Parathyroid adenoma (tissue), 2 donors: ENCODE measurements around the gene ITIH5.
"Not testable (repeated sequence)": the region's sequence is repeated elsewhere in the genome, so short reads cannot be mapped to it uniquely, and the experiment has no call there.

Source experiments
- H2AFZ ChIP-seq: fragments of 300-600 bp; sonication (generic); one replicate; pipeline ENCODE4 v1.7.0; 2017; ENCODE audit warnings: antibody characterized with exemption, mild to moderate bottlenecking
- H3K27ac ChIP-seq: fragments of 300-600 bp; sonication (generic); one replicate; pipeline ENCODE4 v1.7.0; 2017
- H3K27me3 ChIP-seq: fragments of 300-600 bp; sonication (generic); one replicate; pipeline ENCODE4 v1.7.0; 2017; ENCODE audit warnings: low read length; ENCODE audit not compliant: control insufficient read depth, insufficient read depth
- H3K36me3 ChIP-seq: fragments of 300-600 bp; sonication (generic); one replicate; pipeline ENCODE4 v1.7.0; 2017; ENCODE audit warnings: low read length; ENCODE audit not compliant: control insufficient read depth, insufficient read depth
- H3K4me1 ChIP-seq: fragments of 300-600 bp; sonication (generic); one replicate; pipeline ENCODE4 v1.7.0; 2017; ENCODE audit warnings: control low read depth
- H3K4me2 ChIP-seq: fragments of 300-600 bp; sonication (generic); one replicate; pipeline ENCODE4 v1.7.0; 2017; ENCODE audit warnings: low read length
- H3K4me3 ChIP-seq: fragments of 300-600 bp; sonication (generic); one replicate; pipeline ENCODE4 v1.7.0; 2017; ENCODE audit warnings: low read depth, low read length
- H3K79me2 ChIP-seq: fragments of 300-600 bp; sonication (generic); one replicate; pipeline ENCODE4 v1.7.0; 2017; ENCODE audit warnings: control low read depth
- H3K9ac ChIP-seq: fragments of 300-600 bp; sonication (generic); one replicate; pipeline ENCODE4 v1.7.0; 2017; ENCODE audit warnings: mild to moderate bottlenecking
- H3K9me3 ChIP-seq: fragments of 300-600 bp; sonication (generic); one replicate; pipeline ENCODE4 v1.7.0; 2017; ENCODE audit warnings: low read length; ENCODE audit not compliant: control insufficient read depth
- TF ChIP-seq, protein P1 (sequence below): fragments of 300-600 bp; sonication (generic); IDR thresholded peaks from one replicate; pipeline ENCODE4 v1.7.0; 2017; ENCODE audit warnings: antibody characterized with exemption, mild to moderate bottlenecking
- donor health status: primary hyperparathyroidism.

Gene ITIH5

GRCh38 chr10:7689591-7689990, 22.8 kb upstream of the ITIH5 start:
- H3K27me3 ChIP-seq = no peaks in the 10 kb centered on the region
- H3K79me2 ChIP-seq = no peaks in the 10 kb centered on the region
- TF ChIP-seq, protein P1, sequence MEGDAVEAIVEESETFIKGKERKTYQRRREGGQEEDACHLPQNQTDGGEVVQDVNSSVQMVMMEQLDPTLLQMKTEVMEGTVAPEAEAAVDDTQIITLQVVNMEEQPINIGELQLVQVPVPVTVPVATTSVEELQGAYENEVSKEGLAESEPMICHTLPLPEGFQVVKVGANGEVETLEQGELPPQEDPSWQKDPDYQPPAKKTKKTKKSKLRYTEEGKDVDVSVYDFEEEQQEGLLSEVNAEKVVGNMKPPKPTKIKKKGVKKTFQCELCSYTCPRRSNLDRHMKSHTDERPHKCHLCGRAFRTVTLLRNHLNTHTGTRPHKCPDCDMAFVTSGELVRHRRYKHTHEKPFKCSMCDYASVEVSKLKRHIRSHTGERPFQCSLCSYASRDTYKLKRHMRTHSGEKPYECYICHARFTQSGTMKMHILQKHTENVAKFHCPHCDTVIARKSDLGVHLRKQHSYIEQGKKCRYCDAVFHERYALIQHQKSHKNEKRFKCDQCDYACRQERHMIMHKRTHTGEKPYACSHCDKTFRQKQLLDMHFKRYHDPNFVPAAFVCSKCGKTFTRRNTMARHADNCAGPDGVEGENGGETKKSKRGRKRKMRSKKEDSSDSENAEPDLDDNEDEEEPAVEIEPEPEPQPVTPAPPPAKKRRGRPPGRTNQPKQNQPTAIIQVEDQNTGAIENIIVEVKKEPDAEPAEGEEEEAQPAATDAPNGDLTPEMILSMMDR = no peak
- H3K27ac ChIP-seq = no peak overlapping the region
- no peak overlapping the region for H2AFZ ChIP-seq
- no peak overlapping the region for H3K4me3 ChIP-seq
- H3K4me1 ChIP-seq = no peaks in the 10 kb centered on the region
- H3K9me3 ChIP-seq = no peaks in the 10 kb centered on the region
- no peaks in the 10 kb centered on the region for H3K36me3 ChIP-seq
- no peak overlapping the region for H3K9ac ChIP-seq
- no peak overlapping the region for H3K4me2 ChIP-seq

DNA sequence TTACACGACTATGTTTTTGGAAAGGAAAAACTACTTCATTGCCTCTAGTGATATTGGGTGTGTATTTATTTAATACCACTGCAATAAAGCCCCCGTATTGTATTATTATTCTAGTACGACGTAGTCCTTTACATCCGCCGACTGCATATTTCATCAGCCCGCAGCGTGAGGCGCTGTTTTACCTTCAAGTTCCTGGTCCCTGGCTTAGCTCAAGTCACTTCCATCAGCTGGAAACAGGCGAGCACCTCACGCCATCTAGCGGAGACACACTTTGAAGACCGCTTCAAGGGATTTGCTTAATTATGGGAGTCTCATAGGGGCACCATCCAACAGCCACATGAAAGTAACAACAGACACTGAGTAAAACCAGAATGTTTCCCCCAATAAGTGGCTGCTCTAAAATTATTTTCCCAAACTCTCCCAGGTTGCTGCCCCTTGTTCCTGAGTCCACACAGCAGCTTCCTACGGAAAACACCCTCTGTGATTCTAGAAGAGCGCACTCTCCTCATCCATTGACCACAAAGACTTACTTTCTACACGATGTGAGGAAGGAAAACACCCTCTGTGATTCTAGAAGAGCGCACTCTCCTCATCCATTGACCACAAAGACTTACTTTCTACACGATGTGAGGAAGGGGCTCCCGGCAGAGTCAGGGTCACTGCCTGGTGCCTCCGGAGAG, 20.6 kb upstream of the ITIH5 start:
- Histone ChIP-seq H3K27me3 (no peaks in the 10 kb centered on the region), H3K4me1 (no peaks in the 10 kb centered on the region), H2AFZ (no peak overlapping the region), H3K36me3 (no peaks in the 10 kb centered on the region), H3K79me2 (no peaks in the 10 kb centered on the region), H3K4me2 (no peak overlapping the region), H3K4me3 (no peak overlapping the region), H3K27ac (no peak overlapping the region), H3K9ac (no peak overlapping the region), H3K9me3 (no peaks in the 10 kb centered on the region)
- TF ChIP-seq, protein P1 = peak; percentile 88

- H3K4me2 ChIP-seq = no peak overlapping the region
- H3K9me3 ChIP-seq = no peaks in the 10 kb centered on the region
- H3K4me3 ChIP-seq = no peak overlapping the region
- H3K27ac ChIP-seq = no peak overlapping the region
- no peak overlapping the region for H3K9ac ChIP-seq
- H3K27me3 ChIP-seq = no peaks in the 10 kb centered on the region
- no peak overlapping the region for H2AFZ ChIP-seq
- H3K79me2 ChIP-seq = no peaks in the 10 kb centered on the region
- no peaks in the 10 kb centered on the region for H3K36me3 ChIP-seq
- H3K4me1 ChIP-seq = no peaks in the 10 kb centered on the region
- TF ChIP-seq, protein P1 = no peak
Measured at GRCh38 chr10:7686351-7687171, 19.8 kb upstream of the ITIH5 start.

DNA sequence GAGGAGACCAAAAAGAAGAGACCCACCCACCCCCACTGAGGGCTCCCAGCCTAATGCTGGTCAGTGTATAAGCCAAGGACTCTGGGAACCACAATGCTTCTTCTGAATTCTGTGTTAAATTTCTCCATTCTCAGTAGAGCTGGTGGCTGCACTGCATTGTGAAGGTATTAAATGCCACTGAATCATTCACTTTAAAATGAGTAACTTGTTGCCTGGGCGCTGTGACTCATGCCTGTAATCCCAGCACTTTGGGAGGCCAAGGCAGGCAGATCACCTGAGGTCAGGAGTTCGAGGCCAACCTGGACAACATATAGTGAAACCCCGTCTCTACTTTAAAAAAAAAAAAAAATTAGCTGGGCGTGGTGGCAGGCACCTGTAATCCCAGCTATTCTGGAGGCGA, 13.3 kb upstream of the ITIH5 start:
- H3K27me3 ChIP-seq, H3K9ac ChIP-seq, H2AFZ ChIP-seq, H3K79me2 ChIP-seq, H3K36me3 ChIP-seq, H3K27ac ChIP-seq, H3K4me1 ChIP-seq, H3K4me2 ChIP-seq, H3K4me3 ChIP-seq, H3K9me3 ChIP-seq: not testable (repeated sequence)

GRCh38 chr10:7679256-7679655, 12.5 kb upstream of the ITIH5 start:
- Histone ChIP-seq H3K9ac (no peak overlapping the region), H2AFZ (no peak overlapping the region), H3K79me2 (no peaks in the 10 kb centered on the region), H3K27me3 (no peaks in the 10 kb centered on the region), H3K4me1 (no peaks in the 10 kb centered on the region), H3K36me3 (no peaks in the 10 kb centered on the region), H3K4me2 (no peak overlapping the region), H3K9me3 (no peaks in the 10 kb centered on the region), H3K27ac (no peak overlapping the region), H3K4me3 (no peak overlapping the region)
- TF ChIP-seq, protein P1 = no peak
